Thoracic aorta (tissue), 2 donors: ENCODE results near the gene NEK5. TPM values are rescaled to one million over a fixed set of nuclear protein-coding genes. Genes with fewer than 3 reads are reported as not detected.
"Not testable (repeated sequence)": the region's sequence is repeated elsewhere in the genome, so short reads cannot be mapped to it uniquely, and the experiment has no call there.

Experiments used
- ATAC-seq: fragments of 150-250 bp; one replicate; pipeline ENCODE4 v1.8.0; 2017; ENCODE audit warnings: low read depth; ENCODE audit not compliant: insufficient number of reproducible peaks, low FRiP score
- DNase-seq: peaks from one replicate; pipeline ENCODE4 v3.0.0-alpha.2; 2020; ENCODE audit warnings: low spot score
- H3K27ac ChIP-seq, 2 donors: fragments of 200-600 bp; sonication (generic); 1 replicate in 1 of 2; 2 replicates in 1 of 2; pipeline ENCODE4 v1.5.1; 2016; ENCODE audit warnings: mild to moderate bottlenecking in 2 of 2, moderate library complexity in 2 of 2
- H3K27me3 ChIP-seq: fragments of 200-600 bp; sonication (generic); replicated peaks from 2 replicates; pipeline ENCODE4 v1.6.0; 2016; ENCODE audit warnings: mild to moderate bottlenecking; ENCODE audit not compliant: insufficient read depth
- H3K36me3 ChIP-seq: fragments of 200-600 bp; sonication (generic); one replicate; pipeline ENCODE4 v1.5.1; 2016
- H3K4me1 ChIP-seq, 2 donors: fragments of 200-600 bp; sonication (generic); 1 replicate in 1 of 2; 2 replicates in 1 of 2; pipeline versions ENCODE4 v1.5.1 to v1.6.0; 2016; ENCODE audit warnings: low read depth in 2 of 2, mild to moderate bottlenecking in 1 of 2; ENCODE audit not compliant: control insufficient read depth in 1 of 2
- H3K4me3 ChIP-seq: fragments of 200-600 bp; sonication (generic); 2 replicates; pipeline ENCODE4 v1.5.1; 2016; ENCODE audit warnings: mild to moderate bottlenecking
- H3K9me3 ChIP-seq: fragments of 200-600 bp; sonication (generic); 2 replicates; pipeline ENCODE4 v1.5.1; 2016
- total RNA-seq, 2 donors: library from RNA; depleted of rRNA; stranded (reverse); fragments of >200 nt; gene quantifications; one replicate each; pipeline versions ENCODE4 v1.1.0 to v1.2.3, GENCODE V29; 2016
- TF ChIP-seq, protein P1 (sequence below): fragments of 200-600 bp; sonication (generic); IDR thresholded peaks from one replicate; pipeline ENCODE4 v1.5.1; 2019; ENCODE audit warnings: antibody characterized with exemption

Gene NEK5, protein sequence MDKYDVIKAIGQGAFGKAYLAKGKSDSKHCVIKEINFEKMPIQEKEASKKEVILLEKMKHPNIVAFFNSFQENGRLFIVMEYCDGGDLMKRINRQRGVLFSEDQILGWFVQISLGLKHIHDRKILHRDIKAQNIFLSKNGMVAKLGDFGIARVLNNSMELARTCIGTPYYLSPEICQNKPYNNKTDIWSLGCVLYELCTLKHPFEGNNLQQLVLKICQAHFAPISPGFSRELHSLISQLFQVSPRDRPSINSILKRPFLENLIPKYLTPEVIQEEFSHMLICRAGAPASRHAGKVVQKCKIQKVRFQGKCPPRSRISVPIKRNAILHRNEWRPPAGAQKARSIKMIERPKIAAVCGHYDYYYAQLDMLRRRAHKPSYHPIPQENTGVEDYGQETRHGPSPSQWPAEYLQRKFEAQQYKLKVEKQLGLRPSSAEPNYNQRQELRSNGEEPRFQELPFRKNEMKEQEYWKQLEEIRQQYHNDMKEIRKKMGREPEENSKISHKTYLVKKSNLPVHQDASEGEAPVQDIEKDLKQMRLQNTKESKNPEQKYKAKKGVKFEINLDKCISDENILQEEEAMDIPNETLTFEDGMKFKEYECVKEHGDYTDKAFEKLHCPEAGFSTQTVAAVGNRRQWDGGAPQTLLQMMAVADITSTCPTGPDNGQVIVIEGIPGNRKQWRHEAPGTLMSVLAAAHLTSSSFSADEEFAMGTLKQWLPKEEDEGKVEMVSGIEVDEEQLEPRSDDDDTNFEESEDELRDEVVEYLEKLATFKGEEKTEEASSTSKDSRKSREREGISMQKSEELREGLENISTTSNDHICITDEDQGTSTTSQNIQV
- under 1 TPM; 0.27 to 0.28 TPM for total RNA-seq

DNA sequence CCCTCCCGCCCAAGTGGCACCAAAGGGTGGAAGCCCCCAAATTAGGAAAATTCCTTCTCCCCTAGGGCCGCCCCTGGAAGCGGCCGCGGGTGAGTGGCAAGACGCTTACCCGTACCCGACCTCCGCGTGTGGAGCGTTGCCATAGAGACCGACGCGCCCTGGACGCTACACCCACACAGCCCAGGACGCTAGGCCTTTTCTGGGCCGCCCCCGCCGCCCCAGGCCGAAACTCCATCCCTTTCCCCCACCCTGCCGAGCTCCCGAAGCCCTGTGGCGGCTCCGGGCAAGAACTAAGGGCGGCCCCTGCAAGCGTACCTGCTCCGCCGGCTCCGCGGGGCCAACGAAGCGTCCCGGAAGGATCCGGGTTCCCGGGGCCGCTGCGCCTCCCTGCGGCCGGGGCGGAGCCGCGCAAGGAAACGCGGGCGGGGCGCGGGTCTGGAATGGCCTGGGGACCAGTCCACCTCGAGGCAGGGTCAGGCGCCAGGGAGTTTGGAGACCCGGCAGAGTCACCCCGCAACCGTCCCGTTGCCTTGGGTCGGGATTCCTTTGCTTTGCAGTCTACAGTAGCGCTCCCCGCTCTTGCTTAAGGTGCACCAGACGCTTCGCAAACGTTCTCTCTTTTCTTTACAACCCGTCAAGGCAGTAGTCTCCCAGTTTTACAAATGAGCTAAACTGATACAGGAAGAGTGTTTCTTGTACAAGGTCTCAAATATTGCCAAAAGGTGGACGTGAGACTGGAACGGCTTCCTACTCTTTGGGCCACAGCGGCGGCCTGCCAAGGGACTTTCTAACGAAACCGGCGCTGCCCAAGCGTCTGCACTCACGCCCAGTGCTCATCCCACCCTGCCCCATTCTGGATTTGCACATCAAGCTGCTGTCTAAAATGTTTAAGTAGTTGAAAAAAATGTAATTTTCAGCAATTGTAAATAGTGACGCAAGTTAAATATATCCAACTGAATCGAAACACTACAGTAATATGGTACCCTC, at the start of gene NEK5:
Gene NEK5, minus strand, starts transcription at position 360 of the 987 bp plus-strand sequence. CDS start 1,591 bp downstream, outside the sequence.
- DNase-seq (no peak), ATAC-seq (peak; percentile 36)
- TF ChIP-seq, protein P1, sequence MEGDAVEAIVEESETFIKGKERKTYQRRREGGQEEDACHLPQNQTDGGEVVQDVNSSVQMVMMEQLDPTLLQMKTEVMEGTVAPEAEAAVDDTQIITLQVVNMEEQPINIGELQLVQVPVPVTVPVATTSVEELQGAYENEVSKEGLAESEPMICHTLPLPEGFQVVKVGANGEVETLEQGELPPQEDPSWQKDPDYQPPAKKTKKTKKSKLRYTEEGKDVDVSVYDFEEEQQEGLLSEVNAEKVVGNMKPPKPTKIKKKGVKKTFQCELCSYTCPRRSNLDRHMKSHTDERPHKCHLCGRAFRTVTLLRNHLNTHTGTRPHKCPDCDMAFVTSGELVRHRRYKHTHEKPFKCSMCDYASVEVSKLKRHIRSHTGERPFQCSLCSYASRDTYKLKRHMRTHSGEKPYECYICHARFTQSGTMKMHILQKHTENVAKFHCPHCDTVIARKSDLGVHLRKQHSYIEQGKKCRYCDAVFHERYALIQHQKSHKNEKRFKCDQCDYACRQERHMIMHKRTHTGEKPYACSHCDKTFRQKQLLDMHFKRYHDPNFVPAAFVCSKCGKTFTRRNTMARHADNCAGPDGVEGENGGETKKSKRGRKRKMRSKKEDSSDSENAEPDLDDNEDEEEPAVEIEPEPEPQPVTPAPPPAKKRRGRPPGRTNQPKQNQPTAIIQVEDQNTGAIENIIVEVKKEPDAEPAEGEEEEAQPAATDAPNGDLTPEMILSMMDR: peak; percentile 65
- H3K4me3 ChIP-seq: peak within 1 kb of the TSS; percentile 75
- H3K36me3 ChIP-seq: peaks cover 3% of the 10 kb centered on the region
- peaks cover 0 to 12% of the 10 kb centered on the region in 2 donors for H3K4me1 ChIP-seq
- H3K27me3 ChIP-seq: no peaks in the 10 kb centered on the region
- H3K9me3 ChIP-seq: no peaks in the 10 kb centered on the region
- H3K27ac ChIP-seq: peak within 1 kb of the TSS; percentile 7 to 34

DNA sequence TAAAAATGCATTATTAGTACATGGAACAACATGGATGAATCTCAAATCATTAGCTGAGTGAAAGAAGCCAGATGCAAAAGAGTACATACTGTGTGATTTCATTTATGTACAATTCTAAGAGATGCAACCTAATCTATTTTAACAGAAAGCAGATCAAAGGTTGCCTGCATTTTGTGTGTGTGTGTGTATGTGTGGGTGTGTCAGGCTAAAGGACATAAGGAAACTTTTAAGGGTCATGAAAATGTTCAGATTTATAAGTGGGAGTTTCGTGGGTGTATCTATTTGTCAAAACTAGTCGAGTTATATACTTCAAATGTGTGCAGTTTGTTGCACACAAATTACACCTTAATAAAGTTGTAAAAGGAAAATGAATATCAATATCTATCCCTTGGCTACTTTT, 48.4 kb upstream of the NEK5 start:
- no peak for ATAC-seq
- no peak overlapping the region for H3K27ac ChIP-seq
- DNase-seq: no peak
- H3K4me1 ChIP-seq: no peaks in the 10 kb centered on the region
- H3K4me3 ChIP-seq: no peak overlapping the region
- TF ChIP-seq, protein P1: no peak
- H3K36me3 ChIP-seq: peaks cover 2% of the 10 kb centered on the region
- H3K9me3 ChIP-seq: no peaks in the 10 kb centered on the region
- no peaks in the 10 kb centered on the region for H3K27me3 ChIP-seq

DNA sequence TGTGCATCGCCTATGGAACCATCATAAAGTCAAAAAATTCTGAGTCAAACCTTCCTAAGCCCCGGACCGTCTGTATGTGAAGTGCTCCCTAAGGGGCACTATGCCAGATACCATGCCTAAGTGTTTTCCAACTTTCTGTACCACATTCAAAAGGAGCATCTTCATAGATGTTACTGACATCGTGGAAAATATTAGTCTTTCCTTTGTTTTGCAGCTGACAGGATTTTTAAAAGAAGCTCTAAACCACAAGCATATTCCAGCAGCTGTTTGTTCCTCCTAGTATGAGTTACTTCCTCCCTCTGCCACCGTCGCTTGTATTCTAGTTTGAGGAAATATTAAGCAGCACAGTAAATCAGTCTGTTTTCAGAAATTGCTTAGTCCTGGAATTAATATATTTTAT, 45.1 kb upstream of the NEK5 start:
- not testable (repeated sequence) for H3K9me3 ChIP-seq, H3K27me3 ChIP-seq, DNase-seq, ATAC-seq, H3K4me3 ChIP-seq, H3K4me1 ChIP-seq, H3K36me3 ChIP-seq, H3K27ac ChIP-seq

DNA sequence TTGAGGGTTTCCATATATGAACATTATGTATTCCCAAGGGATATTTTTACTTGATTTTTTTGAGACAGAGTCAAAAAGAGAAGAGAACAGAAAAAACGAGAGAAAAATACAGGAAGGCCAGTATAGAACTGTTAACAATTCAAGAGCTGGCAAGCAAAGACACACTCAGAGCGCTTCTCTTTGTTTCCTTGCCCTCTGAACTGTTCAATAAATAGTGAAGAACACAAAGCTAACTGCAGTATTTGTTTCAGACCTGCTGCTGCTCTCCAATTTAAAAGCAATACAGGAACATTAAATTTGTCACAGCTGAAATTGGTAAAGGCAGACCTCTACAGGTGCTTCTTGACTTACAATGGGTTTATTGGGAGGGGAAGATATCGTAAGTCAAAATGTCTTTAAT, 44.5 kb upstream of the NEK5 start:
- Histone ChIP-seq H3K9me3 (no peaks in the 10 kb centered on the region), H3K27me3 (no peaks in the 10 kb centered on the region), H3K27ac (no peak overlapping the region), H3K4me3 (no peak overlapping the region), H3K4me1 (no peaks in the 10 kb centered on the region), H3K36me3 (peaks cover 14% of the 10 kb centered on the region)
- no peak for ATAC-seq
- no peak for DNase-seq
- TF ChIP-seq, protein P1: no peak

DNA sequence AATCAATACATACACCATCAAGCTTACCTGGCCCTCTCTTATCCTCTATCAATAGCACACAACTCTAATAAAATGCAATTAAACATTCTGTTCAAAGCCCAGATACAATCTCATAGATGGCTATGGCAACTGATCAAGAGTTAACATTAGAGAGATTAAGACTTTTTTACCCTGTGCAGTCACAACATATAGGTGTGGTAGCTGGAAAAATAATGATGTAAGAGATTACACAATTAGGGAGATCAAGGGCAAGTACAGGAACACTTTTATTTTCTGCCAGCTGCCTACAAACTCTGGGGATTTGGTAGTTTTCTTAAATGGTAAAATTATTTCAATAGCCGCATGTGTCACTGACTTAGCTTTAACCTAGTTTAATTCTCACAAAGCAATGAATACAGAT, 42.8 kb upstream of the NEK5 start:
- peaks cover 14% of the 10 kb centered on the region for H3K36me3 ChIP-seq
- not testable (repeated sequence) for H3K4me1 ChIP-seq, H3K4me3 ChIP-seq, DNase-seq, H3K27me3 ChIP-seq, H3K9me3 ChIP-seq, ATAC-seq, H3K27ac ChIP-seq

DNA sequence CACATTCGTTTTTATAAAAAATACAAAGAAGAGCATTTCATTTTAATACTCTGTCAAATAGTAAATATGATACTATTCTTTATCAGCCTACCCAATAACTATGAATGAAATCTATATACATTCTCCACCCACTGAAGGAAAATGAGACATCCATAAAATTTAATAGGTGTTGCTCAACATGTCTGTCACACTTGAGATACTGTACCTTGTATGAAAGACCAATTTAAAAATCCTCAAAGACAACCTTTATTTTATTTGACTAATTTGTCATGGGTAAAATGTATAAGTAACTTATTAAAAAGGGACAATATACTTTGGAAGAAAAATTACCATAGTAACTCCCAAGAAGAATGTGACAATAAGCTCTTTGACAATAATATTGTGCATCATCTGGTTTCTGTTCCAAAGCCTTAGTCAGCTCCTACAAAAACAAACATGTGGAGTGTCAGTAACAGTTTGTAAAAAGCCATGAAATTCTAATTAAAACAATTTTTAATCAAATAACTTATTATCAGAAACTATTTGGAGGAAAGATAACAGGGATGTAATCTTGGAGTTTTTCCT, 42.0 kb upstream of the NEK5 start:
- DNase-seq, H3K4me1 ChIP-seq, H3K27ac ChIP-seq, H3K4me3 ChIP-seq, H3K9me3 ChIP-seq, H3K27me3 ChIP-seq, ATAC-seq: not testable (repeated sequence)
- peaks cover 14% of the 10 kb centered on the region for H3K36me3 ChIP-seq
